ENCODE data around the gene GNPTG. TPM values are rescaled to one million over a fixed set of nuclear protein-coding genes. Genes with fewer than 3 reads are reported as not detected.
A peak's percentile ranks its signal among the peaks of the same experiment; 100 is the strongest.

GNPTG gene
- total and polyA plus RNA-seq, 2 of the 13 experiments (the other 11 are each of a cell fraction or from before 2014, with no cell fraction given) = 22.7 to 71.1 TPM

DNA sequence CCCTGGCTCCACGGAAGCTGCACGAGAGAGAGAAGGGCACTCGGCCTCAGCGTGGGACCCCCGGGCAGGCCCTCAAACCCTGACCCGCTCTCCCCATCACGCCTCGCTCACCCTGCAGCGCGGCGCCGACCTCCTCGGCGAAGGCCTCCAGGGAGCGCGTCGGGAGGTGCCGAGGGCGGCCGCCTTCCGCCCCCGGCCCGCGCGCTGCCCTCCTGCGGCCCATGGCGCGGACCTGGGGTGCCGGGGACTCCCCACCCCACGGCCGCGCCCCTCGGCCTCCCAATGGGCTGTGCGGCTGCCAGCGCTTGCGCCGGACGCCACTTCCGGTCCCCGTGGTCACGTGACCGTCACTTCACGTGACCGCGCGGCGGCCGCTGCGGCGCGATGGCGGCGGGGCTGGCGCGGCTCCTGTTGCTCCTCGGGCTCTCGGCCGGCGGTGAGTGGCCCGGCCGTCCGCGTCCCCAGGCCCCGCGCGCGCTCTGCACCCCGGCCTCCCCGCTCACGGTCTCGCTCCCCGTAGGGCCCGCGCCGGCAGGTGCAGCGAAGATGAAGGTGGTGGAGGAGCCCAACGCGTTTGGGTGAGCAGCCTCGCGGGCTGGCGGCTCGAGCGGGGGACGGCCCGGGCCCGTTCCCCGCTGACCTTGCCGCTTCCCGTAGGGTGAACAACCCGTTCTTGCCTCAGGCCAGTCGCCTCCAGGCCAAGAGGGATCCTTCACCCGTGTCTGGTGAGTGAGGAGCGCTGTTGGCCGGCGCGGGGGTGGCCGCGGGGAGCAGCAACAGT lies at the start of gene GNPTG, which contains the start of gene TSR3 (continued):
- TF ChIP-seq ZNF136 (CRISPR knock-in tag; IDR thresholded peaks at IDR 0.05; ENCODE audit: low read depth) = no peak
- TF ChIP-seq DMAP1 (CRISPR knock-in tag; IDR thresholded peaks at IDR 0.05) = no peak
- peak; percentile 63; the same call in 1 of the 2 replicates for TF ChIP-seq KMT2B (CRISPR knock-in tag; IDR thresholded peaks at IDR 0.05)
- TF ChIP-seq MATR3 (CRISPR knock-in tag; IDR thresholded peaks at IDR 0.05) = no peak
- no peak for TF ChIP-seq HNRNPUL1 (IDR thresholded peaks at IDR 0.05; ENCODE audit: low read depth, low read length)
- peak; percentile 52 for TF ChIP-seq ASH2L (IDR thresholded peaks at IDR 0.05; ENCODE audit: insufficient read length, low read depth, low read length)
- TF ChIP-seq SNAI1 (CRISPR knock-in tag; IDR thresholded peaks at IDR 0.05; ENCODE audit: borderline replicate concordance) = no peak
- TF ChIP-seq, protein P1, sequence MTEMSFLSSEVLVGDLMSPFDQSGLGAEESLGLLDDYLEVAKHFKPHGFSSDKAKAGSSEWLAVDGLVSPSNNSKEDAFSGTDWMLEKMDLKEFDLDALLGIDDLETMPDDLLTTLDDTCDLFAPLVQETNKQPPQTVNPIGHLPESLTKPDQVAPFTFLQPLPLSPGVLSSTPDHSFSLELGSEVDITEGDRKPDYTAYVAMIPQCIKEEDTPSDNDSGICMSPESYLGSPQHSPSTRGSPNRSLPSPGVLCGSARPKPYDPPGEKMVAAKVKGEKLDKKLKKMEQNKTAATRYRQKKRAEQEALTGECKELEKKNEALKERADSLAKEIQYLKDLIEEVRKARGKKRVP (CRISPR knock-in tag; IDR thresholded peaks at IDR 0.05) = no peak
- TF ChIP-seq ZNF484 (CRISPR knock-in tag; IDR thresholded peaks at IDR 0.05; ENCODE audit: borderline replicate concordance, low read depth) = no peak
- peak; percentile 47; the same call in 1 of the 2 replicates for TF ChIP-seq NCOA2 (CRISPR knock-in tag; IDR thresholded peaks at IDR 0.05)
- TF ChIP-seq NR2F6 (IDR thresholded peaks at IDR 0.05) = no peak
- no peak; the same call in 1 of the 2 replicates for TF ChIP-seq NR2F6 (CRISPR knock-in tag; IDR thresholded peaks at IDR 0.05)
- TF ChIP-seq RFX3 (CRISPR knock-in tag; IDR thresholded peaks at IDR 0.05) = no peak
- TF ChIP-seq ZKSCAN1 (IDR thresholded peaks at IDR 0.05; ENCODE audit: low read length) = 0 out of 2 replicates have a peak, but pooled peaks have one; percentile 21
- TF ChIP-seq, protein P2, sequence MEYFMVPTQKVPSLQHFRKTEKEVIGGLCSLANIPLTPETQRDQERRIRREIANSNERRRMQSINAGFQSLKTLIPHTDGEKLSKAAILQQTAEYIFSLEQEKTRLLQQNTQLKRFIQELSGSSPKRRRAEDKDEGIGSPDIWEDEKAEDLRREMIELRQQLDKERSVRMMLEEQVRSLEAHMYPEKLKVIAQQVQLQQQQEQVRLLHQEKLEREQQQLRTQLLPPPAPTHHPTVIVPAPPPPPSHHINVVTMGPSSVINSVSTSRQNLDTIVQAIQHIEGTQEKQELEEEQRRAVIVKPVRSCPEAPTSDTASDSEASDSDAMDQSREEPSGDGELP (IDR thresholded peaks at IDR 0.05; ENCODE audit: borderline replicate concordance, low read depth) = no peak
- no peak for TF ChIP-seq AHR (CRISPR knock-in tag; IDR thresholded peaks at IDR 0.05)
- TF ChIP-seq, protein P3, sequence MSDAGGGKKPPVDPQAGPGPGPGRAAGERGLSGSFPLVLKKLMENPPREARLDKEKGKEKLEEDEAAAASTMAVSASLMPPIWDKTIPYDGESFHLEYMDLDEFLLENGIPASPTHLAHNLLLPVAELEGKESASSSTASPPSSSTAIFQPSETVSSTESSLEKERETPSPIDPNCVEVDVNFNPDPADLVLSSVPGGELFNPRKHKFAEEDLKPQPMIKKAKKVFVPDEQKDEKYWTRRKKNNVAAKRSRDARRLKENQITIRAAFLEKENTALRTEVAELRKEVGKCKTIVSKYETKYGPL (CRISPR knock-in tag; IDR thresholded peaks at IDR 0.05) = no peak
- TF ChIP-seq, protein P4, sequence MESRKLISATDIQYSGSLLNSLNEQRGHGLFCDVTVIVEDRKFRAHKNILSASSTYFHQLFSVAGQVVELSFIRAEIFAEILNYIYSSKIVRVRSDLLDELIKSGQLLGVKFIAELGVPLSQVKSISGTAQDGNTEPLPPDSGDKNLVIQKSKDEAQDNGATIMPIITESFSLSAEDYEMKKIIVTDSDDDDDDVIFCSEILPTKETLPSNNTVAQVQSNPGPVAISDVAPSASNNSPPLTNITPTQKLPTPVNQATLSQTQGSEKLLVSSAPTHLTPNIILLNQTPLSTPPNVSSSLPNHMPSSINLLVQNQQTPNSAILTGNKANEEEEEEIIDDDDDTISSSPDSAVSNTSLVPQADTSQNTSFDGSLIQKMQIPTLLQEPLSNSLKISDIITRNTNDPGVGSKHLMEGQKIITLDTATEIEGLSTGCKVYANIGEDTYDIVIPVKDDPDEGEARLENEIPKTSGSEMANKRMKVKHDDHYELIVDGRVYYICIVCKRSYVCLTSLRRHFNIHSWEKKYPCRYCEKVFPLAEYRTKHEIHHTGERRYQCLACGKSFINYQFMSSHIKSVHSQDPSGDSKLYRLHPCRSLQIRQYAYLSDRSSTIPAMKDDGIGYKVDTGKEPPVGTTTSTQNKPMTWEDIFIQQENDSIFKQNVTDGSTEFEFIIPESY (CRISPR knock-in tag; IDR thresholded peaks at IDR 0.05) = no peak
- TF ChIP-seq, protein P5, sequence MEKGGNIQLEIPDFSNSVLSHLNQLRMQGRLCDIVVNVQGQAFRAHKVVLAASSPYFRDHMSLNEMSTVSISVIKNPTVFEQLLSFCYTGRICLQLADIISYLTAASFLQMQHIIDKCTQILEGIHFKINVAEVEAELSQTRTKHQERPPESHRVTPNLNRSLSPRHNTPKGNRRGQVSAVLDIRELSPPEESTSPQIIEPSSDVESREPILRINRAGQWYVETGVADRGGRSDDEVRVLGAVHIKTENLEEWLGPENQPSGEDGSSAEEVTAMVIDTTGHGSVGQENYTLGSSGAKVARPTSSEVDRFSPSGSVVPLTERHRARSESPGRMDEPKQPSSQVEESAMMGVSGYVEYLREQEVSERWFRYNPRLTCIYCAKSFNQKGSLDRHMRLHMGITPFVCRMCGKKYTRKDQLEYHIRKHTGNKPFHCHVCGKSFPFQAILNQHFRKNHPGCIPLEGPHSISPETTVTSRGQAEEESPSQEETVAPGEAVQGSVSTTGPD (CRISPR knock-in tag; IDR thresholded peaks at IDR 0.05) = no peak
- TF ChIP-seq, protein P6, sequence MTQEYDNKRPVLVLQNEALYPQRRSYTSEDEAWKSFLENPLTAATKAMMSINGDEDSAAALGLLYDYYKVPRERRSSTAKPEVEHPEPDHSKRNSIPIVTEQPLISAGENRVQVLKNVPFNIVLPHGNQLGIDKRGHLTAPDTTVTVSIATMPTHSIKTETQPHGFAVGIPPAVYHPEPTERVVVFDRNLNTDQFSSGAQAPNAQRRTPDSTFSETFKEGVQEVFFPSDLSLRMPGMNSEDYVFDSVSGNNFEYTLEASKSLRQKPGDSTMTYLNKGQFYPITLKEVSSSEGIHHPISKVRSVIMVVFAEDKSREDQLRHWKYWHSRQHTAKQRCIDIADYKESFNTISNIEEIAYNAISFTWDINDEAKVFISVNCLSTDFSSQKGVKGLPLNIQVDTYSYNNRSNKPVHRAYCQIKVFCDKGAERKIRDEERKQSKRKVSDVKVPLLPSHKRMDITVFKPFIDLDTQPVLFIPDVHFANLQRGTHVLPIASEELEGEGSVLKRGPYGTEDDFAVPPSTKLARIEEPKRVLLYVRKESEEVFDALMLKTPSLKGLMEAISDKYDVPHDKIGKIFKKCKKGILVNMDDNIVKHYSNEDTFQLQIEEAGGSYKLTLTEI (CRISPR knock-in tag; conservative IDR thresholded peaks at IDR 0.05) = no peak
- no peak for TF ChIP-seq NR2F2 (IDR thresholded peaks at IDR 0.05; ENCODE audit: borderline replicate concordance, low read depth)
- TF ChIP-seq SMC3 (IDR thresholded peaks at IDR 0.05; ENCODE audit: low read length) = no peak
- TF ChIP-seq U2AF2 (IDR thresholded peaks at IDR 0.05; ENCODE audit: low read depth, low read length) = no peak
- TF ChIP-seq NR2C2 (CRISPR knock-in tag; IDR thresholded peaks at IDR 0.05; ENCODE audit: borderline replicate concordance) = peak; percentile 77
